ENCODE data around the gene MALRD1. TPM values are rescaled to one million over a fixed set of nuclear protein-coding genes. Genes with fewer than 3 reads are reported as not detected.

Gene MALRD1
- total and polyA plus RNA-seq, 2 experiments from 2014 or later: 0.45 TPM; not detected in 1

- Histone ChIP-seq H3K27ac (no peak overlapping the region), H3F3A (ENCODE audit: insufficient read depth) (no peaks in the 10 kb centered on the region), H3K4me3 (no peak overlapping the region), H3K36me3 (ENCODE audit: low read depth) (no peaks in the 10 kb centered on the region), H3K4me2 (ENCODE audit: unreplicated experiment) (no peak overlapping the region), H3K9me3 (ENCODE audit: low read depth) (no peaks in the 10 kb centered on the region), H4K20me1 (ENCODE audit: insufficient read depth) (no peaks in the 10 kb centered on the region), H3K9ac (no peak overlapping the region), H3K27me3 (replicated peaks; ENCODE audit: insufficient read depth) (no peaks in the 10 kb centered on the region), H3K9me2 (ENCODE audit: insufficient read depth) (no peaks in the 10 kb centered on the region), H3K4me1 (ENCODE audit: insufficient read depth) (no peaks in the 10 kb centered on the region), H3K79me2 (ENCODE audit: insufficient read depth) (no peaks in the 10 kb centered on the region), H2AFZ (no peak overlapping the region)
- no peak for TF ChIP-seq EZH2phosphoT487 (IDR thresholded peaks at IDR 0.05; ENCODE audit: insufficient read depth, low read depth)
- no peak for TF ChIP-seq EZH2 (IDR thresholded peaks at IDR 0.05; ENCODE audit: insufficient read depth, poor library complexity, severe bottlenecking)
- DNase-seq: no peak
- 63 to 64% methylated on average over 4 of the region's 4 CpGs for WGBS, 2 experiments (ENCODE audit: low coverage in 1 of 2, low lambda C conversion rate in 2 of 2, missing lambda C conversion rate in 2 of 2)
- in situ Hi-C loops (cut with MboI): no loop called here
Observed at GRCh38 chr10:19133992-19134391, 85.4 kb downstream of the MALRD1 start.

GRCh38 chr10:19142967-19143366 is 94.4 kb downstream of the MALRD1 start:
- no peak overlapping the region for H3K9ac ChIP-seq
- no peak overlapping the region for H3K27ac ChIP-seq
- H3K9me3 ChIP-seq (ENCODE audit: low read depth): no peaks in the 10 kb centered on the region
- WGBS, 2 experiments (ENCODE audit: low coverage in 1 of 2, low lambda C conversion rate in 2 of 2, missing lambda C conversion rate in 2 of 2): 45 to 52% methylated on average over 4 of the region's 4 CpGs
- H3K36me3 ChIP-seq (ENCODE audit: low read depth): no peaks in the 10 kb centered on the region
- no peak overlapping the region for H3K4me3 ChIP-seq
- H3K27me3 ChIP-seq (replicated peaks; ENCODE audit: insufficient read depth): no peaks in the 10 kb centered on the region
- H2AFZ ChIP-seq: no peak overlapping the region
- in situ Hi-C loops (cut with MboI): no loop called here
- no peaks in the 10 kb centered on the region for H3F3A ChIP-seq (ENCODE audit: insufficient read depth)
- no peak for TF ChIP-seq EZH2phosphoT487 (IDR thresholded peaks at IDR 0.05; ENCODE audit: insufficient read depth, low read depth)
- TF ChIP-seq EZH2 (IDR thresholded peaks at IDR 0.05; ENCODE audit: insufficient read depth, poor library complexity, severe bottlenecking): no peak
- no peaks in the 10 kb centered on the region for H3K9me2 ChIP-seq (ENCODE audit: insufficient read depth)
- no peak for DNase-seq
- no peaks in the 10 kb centered on the region for H3K4me1 ChIP-seq (ENCODE audit: insufficient read depth)
- H4K20me1 ChIP-seq (ENCODE audit: insufficient read depth): no peaks in the 10 kb centered on the region
- H3K79me2 ChIP-seq (ENCODE audit: insufficient read depth): no peaks in the 10 kb centered on the region
- H3K4me2 ChIP-seq (ENCODE audit: unreplicated experiment): no peak overlapping the region

GRCh38 chr10:19144206-19144605 is 95.6 kb downstream of the MALRD1 start:
- no peaks in the 10 kb centered on the region for H3K27me3 ChIP-seq (replicated peaks; ENCODE audit: insufficient read depth)
- H3K9ac ChIP-seq: no peak overlapping the region
- no peaks in the 10 kb centered on the region for H3K79me2 ChIP-seq (ENCODE audit: insufficient read depth)
- no peaks in the 10 kb centered on the region for H3F3A ChIP-seq (ENCODE audit: insufficient read depth)
- no peak overlapping the region for H3K4me3 ChIP-seq
- no peaks in the 10 kb centered on the region for H3K9me3 ChIP-seq (ENCODE audit: low read depth)
- 40 to 45% methylated on average over 4 of the region's 4 CpGs for WGBS, 2 experiments (ENCODE audit: low coverage in 1 of 2, low lambda C conversion rate in 2 of 2, missing lambda C conversion rate in 2 of 2)
- H3K4me2 ChIP-seq (ENCODE audit: unreplicated experiment): no peak overlapping the region
- no peak overlapping the region for H3K27ac ChIP-seq
- no peak overlapping the region for H2AFZ ChIP-seq
- in situ Hi-C loops (cut with MboI): no loop called here
- H3K9me2 ChIP-seq (ENCODE audit: insufficient read depth): no peaks in the 10 kb centered on the region
- no peak for DNase-seq
- no peaks in the 10 kb centered on the region for H4K20me1 ChIP-seq (ENCODE audit: insufficient read depth)
- no peak for TF ChIP-seq EZH2phosphoT487 (IDR thresholded peaks at IDR 0.05; ENCODE audit: insufficient read depth, low read depth)
- no peak for TF ChIP-seq EZH2 (IDR thresholded peaks at IDR 0.05; ENCODE audit: insufficient read depth, poor library complexity, severe bottlenecking)
- no peaks in the 10 kb centered on the region for H3K4me1 ChIP-seq (ENCODE audit: insufficient read depth)
- no peaks in the 10 kb centered on the region for H3K36me3 ChIP-seq (ENCODE audit: low read depth)

GRCh38 chr10:19154375-19154774 is 105.8 kb downstream of the MALRD1 start:
- Histone ChIP-seq H4K20me1 (ENCODE audit: insufficient read depth) (no peaks in the 10 kb centered on the region), H3K36me3 (ENCODE audit: low read depth) (no peaks in the 10 kb centered on the region), H3K9me2 (ENCODE audit: insufficient read depth) (no peaks in the 10 kb centered on the region), H3K27ac (no peak overlapping the region), H3F3A (ENCODE audit: insufficient read depth) (no peaks in the 10 kb centered on the region), H3K4me1 (ENCODE audit: insufficient read depth) (no peaks in the 10 kb centered on the region), H3K4me2 (ENCODE audit: unreplicated experiment) (no peak overlapping the region), H2AFZ (no peak overlapping the region), H3K4me3 (no peak overlapping the region), H3K9ac (no peak overlapping the region), H3K79me2 (ENCODE audit: insufficient read depth) (no peaks in the 10 kb centered on the region), H3K27me3 (replicated peaks; ENCODE audit: insufficient read depth) (no peaks in the 10 kb centered on the region), H3K9me3 (ENCODE audit: low read depth) (no peaks in the 10 kb centered on the region)
- DNase-seq: no peak
- TF ChIP-seq EZH2phosphoT487 (IDR thresholded peaks at IDR 0.05; ENCODE audit: insufficient read depth, low read depth) (no peak), EZH2 (IDR thresholded peaks at IDR 0.05; ENCODE audit: insufficient read depth, poor library complexity, severe bottlenecking) (no peak)
- in situ Hi-C loops (cut with MboI): no loop called here
- WGBS, 2 experiments (ENCODE audit: low coverage in 1 of 2, low lambda C conversion rate in 2 of 2, missing lambda C conversion rate in 2 of 2): 51 to 52% methylated on average over 4 of the region's 4 CpGs

GRCh38 chr10:19158358-19158757 is 109.8 kb downstream of the MALRD1 start:
- H3K9ac ChIP-seq: no peak overlapping the region
- no peaks in the 10 kb centered on the region for H3K36me3 ChIP-seq (ENCODE audit: low read depth)
- no peak for DNase-seq
- TF ChIP-seq EZH2phosphoT487 (IDR thresholded peaks at IDR 0.05; ENCODE audit: insufficient read depth, low read depth): no peak
- TF ChIP-seq EZH2 (IDR thresholded peaks at IDR 0.05; ENCODE audit: insufficient read depth, poor library complexity, severe bottlenecking): no peak
- no peak overlapping the region for H3K4me2 ChIP-seq (ENCODE audit: unreplicated experiment)
- no peaks in the 10 kb centered on the region for H3K4me1 ChIP-seq (ENCODE audit: insufficient read depth)
- 24 to 32% methylated on average over 2 of the region's 2 CpGs for WGBS, 2 experiments (ENCODE audit: low coverage in 1 of 2, low lambda C conversion rate in 2 of 2, missing lambda C conversion rate in 2 of 2)
- H3K9me2 ChIP-seq (ENCODE audit: insufficient read depth): no peaks in the 10 kb centered on the region
- no peak overlapping the region for H2AFZ ChIP-seq
- H4K20me1 ChIP-seq (ENCODE audit: insufficient read depth): no peaks in the 10 kb centered on the region
- H3K27me3 ChIP-seq (replicated peaks; ENCODE audit: insufficient read depth): no peaks in the 10 kb centered on the region
- in situ Hi-C loops (cut with MboI): no loop called here
- no peaks in the 10 kb centered on the region for H3K79me2 ChIP-seq (ENCODE audit: insufficient read depth)
- no peak overlapping the region for H3K4me3 ChIP-seq
- no peaks in the 10 kb centered on the region for H3F3A ChIP-seq (ENCODE audit: insufficient read depth)
- H3K27ac ChIP-seq: no peak overlapping the region
- H3K9me3 ChIP-seq (ENCODE audit: low read depth): no peaks in the 10 kb centered on the region

All from GM23248 (cell line).